Activated naive CD4-positive, alpha-beta T cell treated with anti-CD3 and anti-CD28 coated beads, Interleukin-2, amount 50 U/mL, for 16 hours (primary cell): ENCODE data around the gene GLI3.

Experiments used
- DNase-seq: peaks from one replicate; pipeline ENCODE4 v3.0.0-alpha.2; 2020

The GLI3 gene

GRCh38 chr7:42137431-42137830 is 99.6 kb downstream of the GLI3 start:
- DNase-seq, result no peak

- no peak for DNase-seq
These were observed 101.3 kb downstream of the GLI3 start for GRCh38 chr7:42135728-42136127.

GRCh38 chr7:42134276-42134876 is 102.6 kb downstream of the GLI3 start:
- DNase-seq, result no peak

DNA sequence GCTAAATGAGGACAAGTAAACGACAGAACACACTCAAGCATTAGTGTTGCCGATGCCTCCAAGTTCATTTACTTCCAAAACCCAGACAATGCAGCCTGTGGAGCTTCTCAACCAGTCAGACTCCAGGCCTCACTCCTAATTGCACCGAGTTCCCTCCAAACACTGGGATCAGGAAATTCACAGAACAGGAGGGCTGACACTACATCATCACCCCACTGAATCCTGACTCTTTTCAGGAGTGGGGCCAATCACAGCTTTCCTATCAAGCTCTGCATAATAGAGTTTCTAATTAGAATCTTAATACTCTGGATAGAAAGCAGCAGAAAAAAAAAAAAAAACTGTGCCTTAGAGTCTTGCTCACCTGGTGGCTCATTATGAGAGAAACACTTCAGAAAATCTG is 103.7 kb downstream of the GLI3 start:
- DNase-seq, result no peak

- no peak for DNase-seq
These were observed 108.3 kb downstream of the GLI3 start for GRCh38 chr7:42128703-42129102.

- no peak for DNase-seq
These were observed 109.8 kb downstream of the GLI3 start for GRCh38 chr7:42127232-42127622.

DNA sequence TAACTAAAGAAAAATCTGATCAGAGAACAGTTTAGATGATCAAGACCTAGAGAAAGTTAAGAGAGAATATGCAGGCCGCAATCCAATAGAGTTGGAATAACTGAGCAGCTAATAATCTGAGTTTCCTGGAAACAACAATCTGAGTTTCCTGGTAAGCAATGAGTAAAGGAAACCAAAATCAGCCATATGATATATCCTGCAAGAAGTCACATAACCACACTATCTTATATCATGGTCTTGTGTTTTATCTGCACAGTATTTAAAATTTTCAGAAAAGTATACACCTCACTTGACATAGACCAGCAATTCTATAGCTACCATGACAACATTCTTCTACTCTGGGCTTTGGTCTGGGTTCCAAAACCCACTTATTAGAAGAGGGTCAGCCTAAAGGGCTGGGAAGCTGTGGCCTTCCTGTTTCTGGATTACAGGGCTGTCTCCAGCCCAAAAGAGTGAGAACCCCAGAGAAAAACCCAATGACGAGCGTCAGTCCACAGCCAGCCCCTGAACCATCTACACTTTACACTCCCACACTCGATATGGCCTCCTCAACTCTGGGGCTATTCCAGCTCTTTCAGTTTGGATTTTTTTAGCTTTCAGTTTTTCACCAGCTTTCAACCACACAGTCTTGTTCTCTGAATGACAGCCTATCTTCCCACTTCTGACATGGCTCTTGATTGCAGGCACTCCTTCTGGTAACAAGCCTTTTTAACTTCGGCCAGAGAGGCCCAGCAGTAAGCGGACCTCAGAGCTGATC is 110.4 kb downstream of the GLI3 start:
- DNase-seq, result no peak

DNA sequence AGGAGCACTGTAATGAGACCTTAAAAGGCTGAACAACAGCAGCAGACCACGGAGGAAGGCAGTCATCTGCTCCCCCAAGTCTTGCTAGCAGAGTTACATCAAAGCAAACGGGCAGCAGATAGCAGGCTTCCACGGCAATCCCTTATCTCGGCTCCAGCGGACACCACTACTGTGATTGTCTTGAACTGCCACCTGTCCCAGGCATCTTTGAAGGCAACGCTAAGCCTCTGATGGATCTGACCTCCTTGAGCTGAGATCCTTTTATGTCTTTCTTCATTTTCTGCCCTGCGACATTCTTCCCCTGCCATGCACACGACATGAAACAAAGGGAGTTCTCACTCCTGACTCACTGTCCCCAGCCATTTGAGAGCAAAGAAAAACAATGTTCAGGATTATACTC is 111.7 kb downstream of the GLI3 start:
- DNase-seq, result no peak

- no peak for DNase-seq
These were observed 113.3 kb downstream of the GLI3 start for GRCh38 chr7:42123716-42124115.

DNA sequence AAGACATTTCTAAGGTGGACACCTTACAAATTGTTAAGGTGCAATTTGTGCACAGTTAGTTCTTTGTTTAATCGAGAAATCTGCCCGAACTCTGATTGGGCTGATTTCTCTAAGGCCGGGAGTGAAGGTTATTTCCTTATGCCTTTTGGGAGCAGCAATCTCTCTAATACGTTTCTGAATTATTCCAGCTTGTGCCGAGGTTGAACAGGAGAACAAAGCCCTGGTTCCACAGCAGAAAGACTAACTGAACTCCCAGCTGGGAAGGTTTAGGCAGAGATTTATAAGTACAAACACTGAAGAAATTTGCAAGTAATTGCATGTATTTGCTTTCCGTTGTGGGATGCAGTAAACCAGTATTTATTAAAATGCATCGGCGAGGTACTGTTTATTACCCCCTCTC is 116.8 kb downstream of the GLI3 start:
- DNase-seq, result no peak

DNA sequence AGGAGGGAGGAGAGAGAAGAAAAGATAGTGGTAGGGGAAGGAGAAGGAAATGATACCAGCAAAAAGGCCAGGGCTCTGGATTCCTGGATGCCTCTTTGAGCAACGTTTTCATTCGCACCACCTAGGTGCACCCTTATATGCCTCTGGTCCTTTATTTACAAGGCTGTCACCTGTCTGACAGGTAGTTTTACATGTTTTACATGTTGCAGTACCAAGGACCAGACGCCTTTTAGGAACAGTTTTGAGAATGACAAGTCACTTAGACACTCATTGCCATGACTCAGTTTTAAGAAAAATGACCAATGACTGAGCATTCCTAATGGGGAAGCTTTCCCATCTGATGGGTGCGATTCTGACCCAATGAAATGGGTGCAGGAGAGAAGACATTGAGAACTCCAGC is 119.8 kb downstream of the GLI3 start:
- DNase-seq, result no peak

- DNase-seq, result no peak
These were observed 121.2 kb downstream of the GLI3 start for GRCh38 chr7:42115795-42116194.

GRCh38 chr7:42110333-42110732 is 126.7 kb downstream of the GLI3 start:
- no peak for DNase-seq

DNA sequence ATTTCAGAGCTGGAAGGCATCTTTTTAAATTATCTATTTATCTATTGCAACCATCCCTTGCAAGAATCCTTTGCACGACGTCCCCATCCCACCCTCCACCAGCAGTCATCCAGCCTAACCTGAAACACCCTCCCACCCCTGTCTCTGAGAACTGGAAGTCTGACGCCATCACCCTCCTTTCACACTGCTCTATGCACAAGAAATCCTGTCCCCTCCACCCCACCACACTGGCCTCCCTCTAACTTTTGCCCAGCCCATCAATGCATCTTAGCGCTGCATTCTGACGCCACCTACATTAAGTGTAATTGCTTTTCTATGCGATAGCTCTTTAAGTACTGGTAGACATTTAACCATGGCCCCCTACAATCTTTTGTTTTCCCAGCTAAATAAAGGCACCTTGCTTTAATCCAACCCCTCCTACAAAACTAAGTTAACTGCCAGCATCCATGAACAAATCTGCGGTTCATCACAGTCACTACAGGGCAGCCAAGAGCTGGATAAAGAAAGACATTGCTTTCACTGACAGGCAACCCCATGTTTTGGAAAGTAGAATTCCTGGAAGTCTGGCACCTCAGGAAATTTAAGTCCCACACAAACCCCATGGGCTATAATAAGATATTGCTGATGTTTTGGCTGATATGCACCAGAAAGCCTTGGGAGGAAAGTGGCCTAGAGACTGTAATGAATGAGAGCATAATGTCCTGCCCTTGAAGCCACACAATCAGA is 128.0 kb downstream of the GLI3 start:
- DNase-seq, result no peak

DNA sequence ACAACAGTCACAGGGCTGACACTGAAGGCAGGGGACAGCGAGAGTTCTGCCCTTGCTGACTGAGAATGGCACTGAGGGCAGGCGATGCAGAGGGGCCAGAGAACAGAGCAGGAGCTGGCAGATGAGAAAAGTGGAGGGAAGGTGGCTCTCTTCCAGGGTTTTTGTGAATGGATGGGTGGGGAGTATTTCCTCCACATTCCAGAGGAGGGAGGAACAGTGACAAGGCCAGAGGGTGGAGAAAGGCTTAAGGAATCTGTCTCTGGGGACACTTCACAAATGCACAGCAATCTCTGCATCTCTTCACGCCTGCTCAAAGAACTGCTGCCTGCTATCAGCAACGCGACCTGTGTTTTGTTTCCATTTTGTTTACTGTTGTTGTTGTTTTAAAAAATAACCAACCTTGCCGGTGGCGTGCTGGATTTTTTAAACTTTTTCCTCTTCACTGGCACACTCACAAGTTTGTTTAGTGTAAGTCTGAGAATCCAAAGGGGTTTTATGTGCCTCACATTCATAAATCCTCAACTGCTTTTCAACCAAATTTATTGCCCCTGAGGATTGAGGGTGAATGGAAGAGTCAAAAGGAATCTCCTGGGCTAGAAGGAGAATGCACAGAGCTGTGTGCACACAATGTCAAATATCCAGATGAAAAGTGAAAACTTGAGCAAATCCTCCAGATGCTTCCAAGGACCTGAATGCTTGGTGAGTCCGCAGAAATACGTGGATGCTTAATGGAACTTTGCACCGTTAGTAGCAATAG is 129.3 kb downstream of the GLI3 start:
- DNase-seq, result no peak

DNA sequence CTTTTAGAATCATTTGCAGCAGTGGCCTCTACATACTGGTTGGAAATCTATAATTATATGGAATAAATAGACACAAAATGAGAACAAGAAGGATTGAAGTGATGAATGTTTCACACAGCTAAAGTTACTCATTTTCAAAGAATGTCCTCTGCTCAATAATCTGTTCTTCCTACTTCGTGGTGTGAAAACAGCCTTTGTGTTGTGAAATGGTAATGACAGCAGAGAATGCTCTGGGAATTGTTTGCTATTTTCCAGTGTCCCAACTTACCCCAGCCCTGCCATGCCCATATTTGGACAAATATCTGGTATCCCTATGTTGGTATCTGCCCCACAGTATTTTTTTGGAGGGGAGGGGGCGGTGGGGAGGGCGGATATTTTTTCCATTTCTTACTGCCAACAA is 130.4 kb downstream of the GLI3 start:
- no peak for DNase-seq

DNA sequence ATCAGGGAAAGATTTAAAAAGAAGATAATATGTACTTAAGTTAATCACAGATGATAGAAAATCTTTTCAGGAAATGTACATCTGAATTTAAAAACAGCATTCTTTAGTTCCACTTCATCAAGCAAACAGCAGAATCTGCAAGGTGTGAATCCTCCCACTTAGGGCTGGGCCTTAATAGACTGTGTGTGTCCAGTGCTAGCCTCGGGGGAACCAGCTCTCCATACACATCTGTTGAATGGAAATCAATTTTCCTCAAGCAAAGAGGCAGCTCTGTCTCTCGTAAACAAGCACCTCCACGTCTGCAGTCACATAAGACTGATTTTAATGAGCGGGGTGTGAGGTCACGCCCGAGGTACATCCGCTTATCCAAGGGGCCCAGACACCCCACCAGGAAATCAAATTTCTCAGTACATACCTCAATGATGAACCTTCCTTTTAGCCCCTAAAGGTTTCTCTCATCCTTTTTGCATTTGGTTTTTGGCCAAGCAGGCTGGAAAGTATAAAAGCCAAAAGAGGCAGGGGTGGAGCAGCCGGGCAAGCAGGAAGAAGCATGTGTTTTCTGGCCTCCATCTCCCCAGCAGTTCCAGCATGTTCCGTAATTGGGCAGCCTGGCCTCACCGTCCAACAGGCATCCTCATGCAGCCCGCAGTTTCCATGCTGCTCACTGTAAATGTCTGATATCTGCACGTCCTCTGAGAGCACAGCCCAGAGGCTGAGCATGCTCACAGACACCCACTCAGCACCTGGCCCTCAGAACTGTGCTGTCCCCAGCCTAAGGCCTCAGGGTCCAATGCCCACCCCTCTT is 131.3 kb downstream of the GLI3 start:
- DNase-seq, result no peak

DNA sequence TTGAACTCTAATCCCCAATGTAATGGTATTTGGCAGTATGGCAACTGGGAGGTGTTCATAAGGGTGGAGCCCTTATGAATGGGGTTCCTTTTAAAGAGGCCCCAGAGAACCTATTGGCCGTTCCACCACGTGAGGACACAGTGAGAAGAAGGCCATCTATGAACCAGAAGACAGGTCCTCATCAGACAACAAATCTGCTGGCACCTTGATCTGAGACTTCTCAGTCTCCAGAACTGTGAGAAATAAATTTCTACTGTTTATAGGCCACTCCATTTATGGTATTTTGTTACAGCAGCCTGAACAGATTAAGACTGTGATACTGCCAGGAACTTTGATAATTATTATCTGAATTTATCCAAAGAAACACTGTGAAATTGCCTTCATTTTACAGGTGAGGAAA is 132.3 kb downstream of the GLI3 start:
- DNase-seq, result no peak

DNA sequence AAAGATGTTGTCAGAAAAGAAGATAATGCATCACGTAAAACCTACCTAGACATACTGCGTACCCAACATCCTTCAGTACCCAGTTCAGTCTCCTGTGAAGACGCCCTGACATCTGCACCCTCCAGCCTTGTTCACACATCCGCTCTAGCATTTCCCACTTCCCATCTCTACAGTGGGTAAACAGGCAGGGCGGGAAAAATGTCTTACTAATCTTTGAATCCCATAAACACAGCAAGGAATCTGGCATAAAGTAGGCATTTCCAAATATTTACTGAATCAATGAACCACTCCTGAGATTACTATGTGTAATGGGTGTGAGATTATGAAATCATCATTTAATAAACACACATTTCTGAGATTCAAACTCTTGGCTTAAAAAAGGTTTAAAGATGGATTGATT is 132.8 kb downstream of the GLI3 start:
- DNase-seq, result no peak

DNA sequence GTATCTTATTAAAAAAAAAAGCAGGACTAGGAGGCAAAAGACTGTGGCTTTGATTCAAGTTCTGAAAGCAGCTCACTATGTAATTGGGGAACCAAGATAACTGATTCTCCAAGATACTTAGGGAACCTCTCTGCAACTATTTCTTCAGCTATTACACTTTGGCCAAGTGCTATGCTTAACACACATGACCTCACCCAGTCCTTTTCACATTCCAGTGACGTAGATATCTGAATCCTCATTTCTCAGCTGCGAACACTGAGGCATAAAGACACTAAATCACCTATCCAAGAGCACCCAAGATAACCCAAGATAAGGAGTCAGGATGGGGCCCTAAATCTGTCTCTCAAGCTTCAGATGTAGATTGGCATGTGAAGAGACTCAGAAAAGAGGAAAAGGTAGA is 133.6 kb downstream of the GLI3 start:
- DNase-seq, result no peak

GRCh38 chr7:42103020-42103419 is 134.0 kb downstream of the GLI3 start:
- DNase-seq, result no peak

- DNase-seq, result no peak
These were observed 134.7 kb downstream of the GLI3 start for GRCh38 chr7:42102301-42102700.

DNA sequence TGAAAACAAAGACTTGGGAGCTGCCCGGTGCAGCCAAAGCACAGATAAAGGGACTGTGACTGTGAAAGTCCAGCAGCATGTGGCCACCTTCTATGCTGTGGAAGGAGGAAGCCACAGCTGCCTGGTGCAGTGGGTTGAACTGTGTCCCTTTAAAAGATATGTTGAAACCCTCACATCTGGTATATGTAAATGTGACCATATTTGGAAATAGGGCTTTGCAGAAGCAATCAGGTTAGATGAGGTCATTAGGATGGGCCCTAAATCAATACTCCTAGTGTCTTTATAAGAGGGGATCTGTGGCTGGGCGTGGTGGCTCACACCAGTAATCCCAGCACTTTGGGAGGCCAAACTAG is 136.9 kb downstream of the GLI3 start:
- no peak for DNase-seq
